Activated T-cell treated with anti-CD3 and anti-CD28 coated beads for 4 hours (primary cell): ENCODE measurements around the gene CENPN.
A peak's percentile ranks its signal among the peaks of the same experiment; 100 is the strongest.

Experiments used
- DNase-seq: peaks from one replicate; pipeline ENCODE4 v3.0.0-alpha.2; 2020

CENPN gene

GRCh38 chr16:81035975-81036750 lies 29.1 kb downstream of the CENPN start:
- DNase-seq: peak; percentile 18

GRCh38 chr16:81036751-81037350 lies 29.8 kb downstream of the CENPN start:
- DNase-seq: no peak

DNA sequence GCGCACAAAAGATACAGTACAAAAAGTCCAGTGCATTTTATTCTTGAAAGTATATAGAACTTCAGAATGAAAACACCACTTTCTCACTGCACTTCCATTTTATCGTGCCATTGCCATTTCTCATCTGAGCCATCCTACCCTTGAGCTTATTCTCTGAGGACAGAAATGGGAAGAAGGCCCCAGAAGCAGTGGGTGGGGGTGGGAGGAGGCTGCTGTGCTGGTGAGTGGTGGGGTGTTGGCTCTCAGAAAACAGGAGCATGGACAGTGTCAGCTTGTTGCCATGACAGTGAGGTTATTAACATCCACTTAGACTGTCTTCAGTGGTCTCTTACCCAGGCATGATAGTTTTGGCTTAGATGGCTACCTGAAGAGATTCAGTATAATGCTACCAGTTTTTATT lies 33.1 kb downstream of the CENPN start:
- DNase-seq: no peak

DNA sequence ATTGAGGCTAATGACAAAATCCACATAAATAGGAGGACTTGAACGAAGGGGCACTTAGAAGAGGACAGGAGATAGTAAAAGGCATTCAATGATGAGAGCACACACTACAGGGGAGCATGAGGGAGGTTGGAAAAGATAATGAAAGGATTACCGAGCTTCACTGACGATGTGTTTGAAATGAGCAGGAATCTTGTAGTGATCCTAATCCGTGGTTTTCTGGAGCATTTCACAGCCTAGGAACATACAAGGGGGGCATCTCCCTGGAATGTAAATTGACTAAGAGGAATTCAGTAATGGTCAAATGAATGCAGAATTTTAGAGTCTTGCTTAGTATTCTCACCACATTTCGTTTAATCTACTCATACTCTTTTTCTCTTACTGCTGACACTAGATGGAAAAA lies 33.8 kb downstream of the CENPN start:
- DNase-seq: no peak

DNA sequence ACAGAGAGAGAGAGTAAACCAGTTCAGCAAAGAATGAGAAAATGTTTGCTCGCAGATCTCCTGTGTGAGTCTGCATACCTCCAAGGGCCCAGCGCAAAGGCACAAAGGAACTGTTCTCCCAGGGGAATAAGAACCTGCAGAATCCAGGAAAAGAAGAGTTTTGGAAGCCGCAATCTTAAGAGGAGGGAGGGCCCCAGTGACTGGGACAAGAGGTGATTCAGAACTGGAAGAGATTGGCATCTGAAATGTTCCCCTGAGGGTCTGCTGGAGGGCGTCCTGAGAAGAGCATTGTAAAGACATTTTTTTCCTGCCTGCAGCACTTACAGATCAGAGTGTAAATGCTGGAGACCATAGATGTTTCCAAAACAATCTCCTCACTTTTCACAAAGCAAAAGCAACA lies 34.7 kb downstream of the CENPN start:
- DNase-seq: no peak

DNA sequence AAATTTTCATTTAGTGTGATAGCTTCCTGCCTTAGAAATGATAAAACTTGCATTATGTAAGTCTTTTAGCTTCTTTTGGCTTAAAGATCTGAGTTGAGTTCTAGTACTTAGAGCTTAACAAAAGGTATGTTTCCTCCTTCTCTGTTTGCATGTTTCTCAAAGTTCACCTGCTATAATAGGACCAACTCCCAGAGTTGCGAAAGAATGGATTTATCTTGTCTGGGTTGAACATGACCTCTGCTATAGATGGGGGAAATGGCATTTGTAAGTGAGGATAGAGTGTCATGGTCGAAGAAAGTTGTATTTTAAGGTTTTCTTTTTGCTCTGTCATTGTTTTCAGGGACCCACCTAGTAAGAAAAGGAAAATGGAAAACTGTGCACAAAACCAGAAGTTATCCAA lies 35.8 kb downstream of the CENPN start:
- no peak for DNase-seq

DNA sequence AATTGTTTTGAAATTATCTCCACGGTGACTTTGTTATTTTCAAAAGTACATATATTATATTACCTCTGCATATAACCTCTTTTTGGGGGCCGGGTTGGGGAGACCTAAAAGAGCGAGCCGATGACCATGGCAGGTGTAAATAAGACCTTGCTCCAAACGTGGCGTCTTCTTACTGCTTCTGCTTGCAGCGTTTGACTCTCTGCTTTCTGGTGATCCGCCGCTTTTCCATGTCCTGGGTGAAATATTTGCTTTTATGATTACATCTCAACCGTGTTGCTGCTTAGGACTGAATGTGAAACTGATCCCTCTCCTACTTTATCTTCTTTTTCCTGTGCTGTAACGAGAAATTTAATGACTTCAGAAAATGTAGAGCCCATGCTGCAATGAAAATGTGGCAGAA lies 46.7 kb downstream of the CENPN start:
- no peak for DNase-seq

- no peak for DNase-seq
Measured at GRCh38 chr16:81060576-81061306, 53.7 kb downstream of the CENPN start.

DNA sequence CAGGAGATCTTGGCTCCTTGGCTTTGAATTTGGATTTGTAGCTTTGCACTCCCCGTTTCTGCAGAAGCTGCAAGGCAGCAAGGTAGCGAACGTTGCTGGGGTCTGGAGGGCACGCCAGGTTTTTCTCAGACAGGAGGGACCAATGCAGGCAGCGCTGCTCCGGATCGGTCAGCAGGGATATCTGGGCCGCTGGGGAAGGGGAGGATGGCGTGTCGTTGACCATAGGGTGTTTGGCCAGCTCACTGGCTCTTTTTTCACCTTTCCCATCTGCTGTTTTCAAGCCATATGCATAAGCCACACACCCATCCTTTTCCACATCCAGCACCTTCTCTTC lies 54.3 kb downstream of the CENPN start:
- no peak for DNase-seq

GRCh38 chr16:81061871-81062608 lies 55.0 kb downstream of the CENPN start:
- no peak for DNase-seq

DNA sequence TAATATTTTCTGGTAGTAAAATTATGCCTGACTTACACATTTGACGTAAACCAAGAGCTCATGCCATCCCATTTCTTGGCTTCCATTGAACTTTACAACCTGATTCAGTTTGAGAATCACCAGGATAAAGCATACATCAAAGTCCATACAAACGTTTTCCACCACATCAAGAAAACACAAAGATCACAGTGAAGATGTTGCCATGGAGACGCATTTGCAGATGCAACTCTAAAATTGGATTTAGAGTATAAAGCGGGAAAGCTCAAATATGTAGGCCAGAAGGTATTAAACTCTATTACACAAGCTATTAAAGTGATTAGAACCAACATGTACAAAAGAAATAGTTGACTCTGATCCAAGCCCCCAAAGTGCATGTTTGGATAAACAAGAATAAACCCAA lies 59.7 kb downstream of the CENPN start:
- DNase-seq: no peak

DNA sequence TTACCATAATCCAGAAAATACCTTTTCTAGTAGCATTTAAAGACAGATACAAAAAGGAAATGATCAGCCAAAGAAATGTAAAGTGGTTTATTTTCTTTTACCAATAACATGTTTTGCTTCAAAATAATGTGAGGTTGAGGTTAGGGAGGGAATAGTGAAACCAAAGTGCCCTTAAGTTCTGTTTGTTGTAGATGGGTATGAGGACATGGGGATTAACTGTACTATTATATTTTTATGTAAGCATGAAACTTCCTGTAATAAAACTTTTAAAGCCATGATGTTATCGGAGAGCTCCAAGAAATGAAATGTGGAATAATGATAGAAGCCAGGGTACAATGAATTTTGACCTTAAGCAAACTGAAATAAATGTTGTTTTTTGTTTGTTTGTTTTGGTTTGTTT lies 60.2 kb downstream of the CENPN start:
- DNase-seq: no peak

- DNase-seq: no peak
Measured at GRCh38 chr16:81069063-81069462, 62.0 kb downstream of the CENPN start.

- DNase-seq: no peak
Measured at GRCh38 chr16:81070979-81071378, 64.0 kb downstream of the CENPN start.

DNA sequence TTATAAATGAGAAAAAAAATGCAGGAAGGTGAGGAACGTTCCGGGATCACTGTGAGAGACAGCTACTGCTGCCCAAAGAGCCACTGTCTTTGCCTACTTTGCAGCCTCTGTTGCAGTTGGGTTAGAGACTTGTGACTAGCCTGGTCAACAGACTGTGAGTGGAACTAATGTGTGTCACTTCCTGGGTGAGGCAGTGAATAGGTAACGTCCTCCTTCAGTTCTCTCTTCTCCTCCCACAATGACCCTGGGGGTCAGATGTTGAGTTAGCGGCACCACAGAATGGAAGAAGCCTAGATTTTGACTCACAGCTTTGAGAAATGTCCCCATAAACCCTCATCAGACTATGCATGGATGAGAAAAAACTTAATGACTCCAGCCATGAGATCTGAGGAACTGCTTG lies 64.8 kb downstream of the CENPN start:
- no peak for DNase-seq

DNA sequence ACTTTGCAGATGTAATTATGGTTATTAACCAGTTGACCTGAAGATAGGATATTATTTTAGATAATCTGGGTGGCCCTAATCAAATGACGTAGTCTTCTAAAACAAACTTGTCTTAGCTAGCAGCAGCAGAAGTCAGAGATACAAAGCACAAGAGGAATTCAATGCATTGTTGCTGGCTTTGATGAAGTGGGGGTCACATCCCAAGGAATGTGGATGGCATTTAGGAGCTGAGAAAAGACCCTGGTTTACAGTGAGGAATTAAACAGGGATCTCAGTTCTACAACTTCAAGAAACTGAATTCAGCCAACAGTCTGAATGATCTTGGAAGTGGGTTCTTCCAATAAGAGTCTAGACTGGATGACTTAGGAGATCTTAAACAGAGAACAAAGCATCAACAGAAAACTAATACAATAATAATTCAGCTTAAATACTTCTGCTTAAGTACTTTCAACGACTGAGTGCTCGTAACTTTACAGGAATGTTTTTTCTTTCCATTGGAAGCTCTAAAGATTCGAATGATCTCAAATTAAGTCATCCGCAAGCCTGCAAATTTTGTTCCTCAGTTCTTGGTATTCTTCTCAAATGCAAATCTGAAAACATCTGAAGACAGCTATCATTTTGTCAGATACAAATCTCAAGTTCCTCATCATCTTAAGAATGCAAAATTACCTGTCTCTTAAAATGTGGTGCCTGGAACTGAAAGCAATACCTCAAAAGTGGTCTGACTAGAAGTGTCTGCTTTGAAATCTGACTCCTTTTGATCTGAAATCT lies 66.7 kb downstream of the CENPN start:
- DNase-seq: no peak

DNA sequence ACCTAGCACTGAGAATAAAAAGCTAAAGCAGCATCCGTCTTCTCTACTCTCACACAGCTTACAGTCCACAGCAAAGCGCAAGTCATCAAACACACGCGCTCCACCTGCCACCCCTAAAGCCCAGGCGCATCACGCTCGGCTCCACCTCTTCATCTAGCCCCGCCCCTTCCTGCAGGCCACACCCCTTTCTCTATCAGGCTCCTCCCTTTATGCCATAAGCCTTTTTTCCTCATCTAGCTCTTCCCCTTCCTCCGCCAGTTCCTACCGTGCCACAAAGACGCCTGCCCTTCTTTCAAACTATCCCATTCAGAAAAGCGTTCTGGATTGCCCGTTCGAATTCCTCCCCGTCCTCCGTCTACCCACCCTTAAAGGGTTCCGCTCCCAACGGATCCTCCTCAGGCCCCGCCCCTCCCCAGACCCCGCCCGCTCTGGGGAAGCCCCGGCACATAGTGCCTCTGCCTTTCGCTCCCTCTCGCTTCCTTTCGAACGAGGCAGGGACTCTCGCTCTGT lies 69.6 kb downstream of the CENPN start:
- DNase-seq: peak; percentile 96

GRCh38 chr16:81077076-81077940 lies 70.3 kb downstream of the CENPN start, which contains the start of gene C16orf46:
TSS of gene C16orf46 (minus strand) at chr16:81077238. CDS start at chr16:81063955, 13,283 bp downstream.
- DNase-seq: peak; percentile 96

DNA sequence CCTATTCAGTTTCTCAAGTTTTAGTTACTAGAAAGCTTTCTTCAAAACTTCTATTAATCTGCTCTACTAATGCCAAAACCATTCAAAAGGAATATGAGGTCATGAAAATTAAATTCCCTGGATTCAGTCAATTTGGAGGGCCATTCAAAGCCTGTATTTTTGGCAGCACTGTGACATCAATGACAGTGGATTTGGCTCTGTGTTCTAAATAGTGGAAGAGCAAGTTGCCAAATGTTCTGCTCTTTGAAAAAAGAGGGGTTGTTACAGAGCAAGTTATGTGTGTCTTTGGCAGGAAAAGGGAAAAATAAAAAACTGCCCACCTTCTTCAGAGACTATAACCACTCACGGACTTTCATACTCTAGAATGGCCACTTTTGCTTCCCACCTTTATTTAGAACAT lies 73.2 kb downstream of the CENPN start:
- no peak for DNase-seq

DNA sequence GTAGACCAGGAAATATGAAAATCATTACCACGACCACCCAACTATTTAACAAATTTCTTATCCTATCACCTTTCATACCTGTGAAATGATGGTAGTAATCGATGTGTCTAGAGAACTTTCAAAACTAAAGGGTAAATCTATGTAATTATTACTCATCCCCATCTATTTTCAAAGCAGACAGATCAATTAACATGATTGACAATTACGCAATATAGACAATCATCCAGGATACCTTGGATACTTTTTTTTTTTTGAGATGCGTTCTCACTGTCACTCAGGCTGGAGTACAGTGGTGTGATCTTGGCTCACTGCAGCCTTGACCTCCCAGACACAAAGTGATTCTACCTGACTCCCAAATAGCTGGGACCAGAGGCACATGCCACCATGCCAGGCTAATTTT lies 74.0 kb downstream of the CENPN start:
- no peak for DNase-seq
